ENCODE measurements around the gene OTOP2.

- TF ChIP-seq CTCF (IDR thresholded peaks at IDR 0.05) (peak in 2 of 6 experiments; percentile 6 to 10), POLR2A (IDR thresholded peaks at IDR 0.05) (peak in 1 of 2 donors; percentile 90)
Measured at GRCh38 chr17:74981979-74982662, 58.0 kb downstream of the OTOP2 start.

Measured in thyroid gland (tissue), 4 donors.